GM23338 (cell line): ENCODE data around the gene SLC5A12.

ENCODE experiments used
- CREB1 ChIP-seq: fragments of 250-450 bp; sonication (Bioruptor Pico); IDR thresholded peaks from 2 replicates; pipeline ENCODE4 v1.5.0; 2020; ENCODE audit warnings: low read depth, mild to moderate bottlenecking, moderate library complexity
- CTCF ChIP-seq, 2 experiments: fragments of 200-600 bp in 1 of 2; sonication (generic) in 1 of 2; conservative IDR thresholded peaks; 2 replicates each; pipeline versions ENCODE4 v1.5.1 to v1.6.1; 2016 to 2017; ENCODE audit warnings: antibody characterized with exemption in 2 of 2, low read depth in 2 of 2, mild to moderate bottlenecking in 2 of 2, moderate library complexity in 1 of 2
- ETS1 ChIP-seq: IDR thresholded peaks from 2 replicates; pipeline ENCODE4 v1.6.1; 2016; ENCODE audit warnings: antibody characterized with exemption
- EZH2 ChIP-seq: fragments of 200-600 bp; sonication (generic); IDR thresholded peaks from one replicate; pipeline ENCODE4 v1.8.0; 2017; ENCODE audit warnings: antibody characterized with exemption, mild to moderate bottlenecking, low read depth; ENCODE audit not compliant: unreplicated experiment
- EZH2phosphoT487 ChIP-seq: fragments of 200-600 bp; sonication (generic); IDR thresholded peaks from one replicate; pipeline ENCODE4 v1.8.1; 2018; ENCODE audit warnings: antibody characterized with exemption; ENCODE audit not compliant: unreplicated experiment
- JUNB ChIP-seq: IDR thresholded peaks from one replicate; pipeline ENCODE4 v1.6.1; 2016; ENCODE audit warnings: antibody characterized with exemption; ENCODE audit not compliant: unreplicated experiment
- POLR2AphosphoS5 ChIP-seq: IDR thresholded peaks from 2 replicates; pipeline ENCODE4 v1.6.1; 2016; ENCODE audit warnings: antibody characterized with exemption, low read depth
- REST ChIP-seq: IDR thresholded peaks from one replicate; pipeline ENCODE4 v1.6.1; 2018; ENCODE audit warnings: antibody characterized with exemption; ENCODE audit not compliant: unreplicated experiment
- ZNF114 ChIP-seq: fragments of 250-450 bp; sonication (Bioruptor Pico); IDR thresholded peaks from 2 replicates; pipeline ENCODE4 v1.5.0; 2020; ENCODE audit warnings: mild to moderate bottlenecking, moderate library complexity
- ZNF331 ChIP-seq: fragments of 250-450 bp; sonication (Bioruptor Pico); IDR thresholded peaks from 2 replicates; pipeline ENCODE4 v1.5.0; 2020; ENCODE audit warnings: low read depth, mild to moderate bottlenecking, moderate library complexity

GRCh38 chr11:26764315-26764714 is 42.5 kb upstream of the SLC5A12 start:
- TF ChIP-seq CTCF (conservative IDR thresholded peaks at IDR 0.05; ENCODE audit: low read depth in 2 of 2): no peak
- no peak for TF ChIP-seq POLR2AphosphoS5
- no peak for TF ChIP-seq JUNB
- TF ChIP-seq EZH2: no peak
- TF ChIP-seq REST: no peak
- TF ChIP-seq CREB1 (CRISPR knock-in tag): no peak
- no peak for TF ChIP-seq EZH2phosphoT487
- TF ChIP-seq ZNF114 (CRISPR knock-in tag): no peak
- TF ChIP-seq ZNF331 (CRISPR knock-in tag): no peak
- no peak for TF ChIP-seq ETS1
